Sigmoid colon (tissue), 7 donors: ENCODE data around the gene DYNC1I1. TPM values are rescaled to one million over a fixed set of nuclear protein-coding genes. Genes with fewer than 3 reads are reported as not detected.

Experiments used
- DNase-seq: peaks from one replicate; pipeline ENCODE4 v3.0.0-alpha.2; 2019
- H3K27ac ChIP-seq, 4 donors: fragments of 200-600 bp; sonication (generic); one replicate each; pipeline ENCODE4 v1.5.1; 2016 to 2019; ENCODE audit warnings: mild to moderate bottlenecking in 1 of 4
- H3K27me3 ChIP-seq, 3 donors: fragments of 200-600 bp; sonication (generic); one replicate each; pipeline ENCODE4 v1.5.1; 2019; ENCODE audit warnings: mild to moderate bottlenecking in 1 of 3
- H3K36me3 ChIP-seq, 4 donors: fragments of 200-600 bp; sonication (generic); one replicate each; pipeline ENCODE4 v1.5.1; 2016 to 2019
- H3K4me1 ChIP-seq, 4 donors: fragments of 200-600 bp; sonication (generic); one replicate each; pipeline ENCODE4 v1.5.1; 2017 to 2019
- H3K4me3 ChIP-seq, 4 donors: fragments of 200-600 bp; sonication (generic); one replicate each; pipeline ENCODE4 v1.5.1; 2017 to 2019; ENCODE audit warnings: mild to moderate bottlenecking in 2 of 4, moderate library complexity in 1 of 4
- H3K9me3 ChIP-seq, 4 donors: fragments of 200-600 bp in 3 of 4; sonication (generic) in 3 of 4; one replicate each; pipeline versions ENCODE4 v1.5.1 to v1.6.1; 2013 to 2019
- CTCF ChIP-seq, 4 experiments: fragments of 450-650 bp in 3 of 4; fragments of 200-600 bp in 1 of 4; IDR thresholded peaks; one replicate each; pipeline ENCODE4 v1.5.1; 2016 to 2019; ENCODE audit warnings: antibody characterized with exemption in 4 of 4, mild to moderate bottlenecking in 3 of 4, moderate library complexity in 2 of 4
- EP300 ChIP-seq, 4 donors: sonication (generic); formaldehyde crosslinking; IDR thresholded peaks; one replicate each; pipeline ENCODE4 v1.6.1; 2017; ENCODE audit warnings: antibody characterized with exemption in 4 of 4
- POLR2A ChIP-seq, 2 donors: fragments of 450-650 bp; IDR thresholded peaks; one replicate each; pipeline ENCODE4 v1.6.1; 2016; ENCODE audit warnings: antibody characterized with exemption in 2 of 2, mild to moderate bottlenecking in 2 of 2, moderate library complexity in 2 of 2
- POLR2AphosphoS5 ChIP-seq, 4 donors: sonication (generic); formaldehyde crosslinking; IDR thresholded peaks; one replicate each; pipeline ENCODE4 v1.6.1; 2017; ENCODE audit warnings: antibody characterized with exemption in 4 of 4
- WGBS, 2 donors: extraction: QIAGEN DNeasy Blood & Tissue Kit; methylation state at CpG; one replicate each; pipeline ENCODE4 v1.1.7; 2013; 5-methylcytosine and 5-hydroxymethylcytosine counted together
- intact Hi-C: fragments of 100-400 bp; cut with DNase I; formaldehyde crosslinking; loops from one replicate; pipeline ENCODE4 v1.15.1; 2023
- polyA plus RNA-seq, 3 donors: library from polyadenylated mRNA; stranded (reverse); fragments of 200-250 nt; gene quantifications; one replicate each; pipeline ENCODE4 v1.2.3, GENCODE V29; 2013
- total RNA-seq, 4 donors: library from RNA; depleted of rRNA; stranded (reverse); fragments of >200 nt; gene quantifications; one replicate each; pipeline ENCODE4 v1.1.0, GENCODE V29; 2016
- donor health status: healthy with polysubstance abuse.
- donor health status: Bipolar disorder and iron deficiency.
- donor health status: healthy.

DYNC1I1 gene
- total and polyA plus RNA-seq, 7 donors: 0.92 to 65.2 (median 45.1) TPM; not detected in 1

DNA sequence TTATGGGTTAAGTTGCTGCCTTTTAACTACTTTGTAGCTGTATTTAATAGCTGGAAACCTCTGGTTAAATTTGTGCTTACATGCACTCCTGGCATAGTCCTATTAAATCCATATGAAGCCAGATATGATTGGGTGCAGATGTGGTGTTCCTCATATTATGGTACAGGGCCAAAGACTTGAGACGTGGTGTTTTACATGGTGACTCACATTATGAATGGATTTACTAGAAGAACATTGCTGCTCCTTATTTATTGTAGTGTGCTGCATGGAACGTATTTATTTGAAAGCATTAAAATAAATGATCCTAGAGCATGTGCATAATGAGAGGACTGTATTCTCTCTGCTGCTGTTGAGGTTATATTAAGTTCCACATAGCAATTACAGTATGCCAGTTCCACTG, 325.5 kb downstream of the DYNC1I1 start:
- peaks cover 0 to 11% (median 3%) of the 10 kb centered on the region in 4 donors for H3K4me1 ChIP-seq
- no peaks in the 10 kb centered on the region for H3K36me3 ChIP-seq
- no peaks in the 10 kb centered on the region for H3K27me3 ChIP-seq
- WGBS, 2 donors: 78% methylated on average over 2 of the region's 2 CpGs
- no peak for TF ChIP-seq POLR2A (IDR thresholded peaks at IDR 0.05)
- TF ChIP-seq POLR2AphosphoS5 (IDR thresholded peaks at IDR 0.05): no peak
- no peak for TF ChIP-seq EP300 (IDR thresholded peaks at IDR 0.05)
- TF ChIP-seq CTCF (IDR thresholded peaks at IDR 0.05): no peak
- no peak overlapping the region for H3K4me3 ChIP-seq
- no peak overlapping the region for H3K27ac ChIP-seq
- intact Hi-C loops: no loop called here
- H3K9me3 ChIP-seq: peaks cover 0 to 5% (median 0%) of the 10 kb centered on the region in 4 donors
- no peak for DNase-seq

GRCh38 chr7:96100737-96101136, 328.4 kb downstream of the DYNC1I1 start:
- TF ChIP-seq CTCF (IDR thresholded peaks at IDR 0.05) (no peak), POLR2A (IDR thresholded peaks at IDR 0.05) (no peak), POLR2AphosphoS5 (IDR thresholded peaks at IDR 0.05) (no peak), EP300 (IDR thresholded peaks at IDR 0.05) (no peak)
- intact Hi-C loops: no loop called here
- 64 to 81% methylated on average over 1 of the region's 1 CpG for WGBS, 2 donors
- no peaks in the 10 kb centered on the region for H3K27me3 ChIP-seq
- H3K4me1 ChIP-seq: no peaks in the 10 kb centered on the region
- no peak overlapping the region for H3K27ac ChIP-seq
- no peak overlapping the region for H3K4me3 ChIP-seq
- no peaks in the 10 kb centered on the region for H3K36me3 ChIP-seq
- peaks cover 0 to 5% (median 0%) of the 10 kb centered on the region in 4 donors for H3K9me3 ChIP-seq
- no peak for DNase-seq

- no peaks in the 10 kb centered on the region for H3K36me3 ChIP-seq
- no peak for DNase-seq
- H3K4me3 ChIP-seq: no peak overlapping the region
- H3K27ac ChIP-seq: no peak overlapping the region
- no peaks in the 10 kb centered on the region for H3K4me1 ChIP-seq
- H3K27me3 ChIP-seq: no peaks in the 10 kb centered on the region
- H3K9me3 ChIP-seq: peaks cover 0 to 5% (median 0%) of the 10 kb centered on the region in 4 donors
- intact Hi-C loops: no loop called here
- TF ChIP-seq CTCF (IDR thresholded peaks at IDR 0.05): no peak
- TF ChIP-seq EP300 (IDR thresholded peaks at IDR 0.05): no peak
- TF ChIP-seq POLR2AphosphoS5 (IDR thresholded peaks at IDR 0.05): no peak
- no peak for TF ChIP-seq POLR2A (IDR thresholded peaks at IDR 0.05)
These were observed 329.9 kb downstream of the DYNC1I1 start for GRCh38 chr7:96102096-96102811.

- H3K27ac ChIP-seq: no peak overlapping the region
- no peak overlapping the region for H3K4me3 ChIP-seq
- intact Hi-C loops: no loop called here
These were observed 332.6 kb downstream of the DYNC1I1 start for GRCh38 chr7:96104984-96105383.

More at GRCh38 chr7:96104984-96105383, 332.6 kb downstream of the DYNC1I1 start:
- no peak for DNase-seq
- H3K36me3 ChIP-seq: no peaks in the 10 kb centered on the region
- H3K4me1 ChIP-seq: no peaks in the 10 kb centered on the region
- TF ChIP-seq CTCF (IDR thresholded peaks at IDR 0.05): no peak
- TF ChIP-seq POLR2A (IDR thresholded peaks at IDR 0.05): no peak
- TF ChIP-seq EP300 (IDR thresholded peaks at IDR 0.05): no peak
- TF ChIP-seq POLR2AphosphoS5 (IDR thresholded peaks at IDR 0.05): no peak
- H3K9me3 ChIP-seq: no peaks in the 10 kb centered on the region
- H3K27me3 ChIP-seq: no peaks in the 10 kb centered on the region
